Peyer's patch (tissue), 4 donors: ENCODE measurements around the gene SLC35F4. TPM values are rescaled to one million over a fixed set of nuclear protein-coding genes. Genes with fewer than 3 reads are reported as not detected.

Experiments
- DNase-seq, 3 donors: peaks; one replicate each; pipeline ENCODE4 v3.0.0-alpha.2; 2017 to 2019
- H3K27ac ChIP-seq, 4 donors: fragments of 200-600 bp; sonication (generic); one replicate each; pipeline ENCODE4 v1.5.1; 2016 to 2019
- H3K27me3 ChIP-seq, 2 donors: fragments of 200-600 bp; sonication (generic); one replicate each; pipeline ENCODE4 v1.5.1; 2019
- H3K36me3 ChIP-seq, 3 donors: fragments of 200-600 bp; sonication (generic); one replicate each; pipeline ENCODE4 v1.5.1; 2016 to 2019
- H3K4me1 ChIP-seq, 4 donors: fragments of 200-600 bp; sonication (generic); one replicate each; pipeline ENCODE4 v1.5.1; 2016 to 2019
- H3K4me3 ChIP-seq, 4 donors: fragments of 200-600 bp; sonication (generic); 1 replicate in 3 of 4; 2 replicates in 1 of 4; pipeline ENCODE4 v1.5.1; 2016 to 2019; ENCODE audit warnings: mild to moderate bottlenecking in 1 of 4
- H3K9me3 ChIP-seq, 4 donors: fragments of 200-600 bp; sonication (generic); one replicate each; pipeline ENCODE4 v1.5.1; 2016 to 2019; ENCODE audit warnings: mild to moderate bottlenecking in 1 of 4
- POLR2A ChIP-seq, 2 donors: fragments of 450-650 bp; IDR thresholded peaks; one replicate each; pipeline ENCODE4 v1.5.1; 2017; ENCODE audit warnings: antibody characterized with exemption in 2 of 2, mild to moderate bottlenecking in 2 of 2, moderate library complexity in 2 of 2
- total RNA-seq, 4 donors: library from RNA; depleted of rRNA; stranded (reverse); fragments of >200 nt; gene quantifications; one replicate each; pipeline ENCODE4 v1.1.0, GENCODE V29; 2016
- TF ChIP-seq, protein P1 (sequence below), 6 experiments: fragments of 450-650 bp in 4 of 6; fragments of 200-600 bp in 2 of 6; sonication (generic) in 1 of 6; IDR thresholded peaks; one replicate each; pipeline ENCODE4 v1.5.1; 2017 to 2019; ENCODE audit warnings: antibody characterized with exemption in 6 of 6, mild to moderate bottlenecking in 3 of 6, moderate library complexity in 1 of 6

Gene SLC35F4
- not detected for total RNA-seq

DNA sequence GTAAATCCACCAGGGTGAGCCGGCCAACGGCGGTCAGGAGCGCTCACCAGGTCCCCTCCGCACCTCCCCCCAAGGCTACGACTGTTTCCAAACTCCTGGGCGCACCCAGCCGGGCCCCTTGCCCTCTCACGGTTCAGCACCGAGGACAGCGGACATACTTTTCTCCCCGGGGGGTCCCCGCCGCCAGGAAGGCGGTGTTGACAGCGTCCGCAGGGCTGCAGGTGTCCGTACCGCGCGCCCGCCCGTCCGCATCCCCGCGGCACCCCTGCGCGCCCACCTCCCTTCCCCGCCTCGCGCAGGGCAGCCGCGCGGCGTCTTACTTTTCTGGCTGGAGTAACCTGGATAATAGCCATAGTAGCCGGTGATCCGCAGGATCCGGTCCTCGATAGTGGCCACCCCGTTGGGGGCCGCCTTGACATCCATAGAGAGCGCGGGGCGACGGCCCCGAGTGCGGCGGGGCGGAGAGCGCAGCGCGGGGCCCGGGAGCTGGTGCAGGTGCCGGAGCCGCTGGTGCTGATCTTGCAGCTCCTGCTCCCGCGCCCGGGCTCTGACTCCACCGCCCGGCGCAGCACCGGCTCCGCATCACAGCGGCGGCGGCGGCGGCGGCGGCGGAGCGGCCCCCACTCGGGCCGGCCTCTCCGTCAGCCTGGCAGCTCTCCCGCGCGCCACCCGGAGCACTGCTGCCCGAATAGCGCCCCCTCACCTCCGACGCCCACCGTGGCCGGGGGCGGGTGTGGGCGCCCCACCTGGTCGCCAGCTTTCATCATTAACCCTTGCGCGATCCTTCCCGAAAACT is at the start of gene SLC35F4:
Gene SLC35F4, minus strand, starts transcription at position 690 of the 796 bp plus-strand sequence.
- no peak for DNase-seq
- Histone ChIP-seq H3K36me3 (no peaks in the 10 kb centered on the region), H3K4me1 (peaks cover 0 to 7% (median 0%) of the 10 kb centered on the region in 4 donors), H3K9me3 (no peaks in the 10 kb centered on the region), H3K27ac (no peak within 1 kb of the TSS), H3K27me3 (peaks cover 0 to 16% of the 10 kb centered on the region in 2 donors), H3K4me3 (peak within 1 kb of the TSS in 1 of 4 donors; percentile 12)
- TF ChIP-seq, protein P1, sequence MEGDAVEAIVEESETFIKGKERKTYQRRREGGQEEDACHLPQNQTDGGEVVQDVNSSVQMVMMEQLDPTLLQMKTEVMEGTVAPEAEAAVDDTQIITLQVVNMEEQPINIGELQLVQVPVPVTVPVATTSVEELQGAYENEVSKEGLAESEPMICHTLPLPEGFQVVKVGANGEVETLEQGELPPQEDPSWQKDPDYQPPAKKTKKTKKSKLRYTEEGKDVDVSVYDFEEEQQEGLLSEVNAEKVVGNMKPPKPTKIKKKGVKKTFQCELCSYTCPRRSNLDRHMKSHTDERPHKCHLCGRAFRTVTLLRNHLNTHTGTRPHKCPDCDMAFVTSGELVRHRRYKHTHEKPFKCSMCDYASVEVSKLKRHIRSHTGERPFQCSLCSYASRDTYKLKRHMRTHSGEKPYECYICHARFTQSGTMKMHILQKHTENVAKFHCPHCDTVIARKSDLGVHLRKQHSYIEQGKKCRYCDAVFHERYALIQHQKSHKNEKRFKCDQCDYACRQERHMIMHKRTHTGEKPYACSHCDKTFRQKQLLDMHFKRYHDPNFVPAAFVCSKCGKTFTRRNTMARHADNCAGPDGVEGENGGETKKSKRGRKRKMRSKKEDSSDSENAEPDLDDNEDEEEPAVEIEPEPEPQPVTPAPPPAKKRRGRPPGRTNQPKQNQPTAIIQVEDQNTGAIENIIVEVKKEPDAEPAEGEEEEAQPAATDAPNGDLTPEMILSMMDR (IDR thresholded peaks at IDR 0.05), result no peak
- no peak for TF ChIP-seq POLR2A (IDR thresholded peaks at IDR 0.05)

DNA sequence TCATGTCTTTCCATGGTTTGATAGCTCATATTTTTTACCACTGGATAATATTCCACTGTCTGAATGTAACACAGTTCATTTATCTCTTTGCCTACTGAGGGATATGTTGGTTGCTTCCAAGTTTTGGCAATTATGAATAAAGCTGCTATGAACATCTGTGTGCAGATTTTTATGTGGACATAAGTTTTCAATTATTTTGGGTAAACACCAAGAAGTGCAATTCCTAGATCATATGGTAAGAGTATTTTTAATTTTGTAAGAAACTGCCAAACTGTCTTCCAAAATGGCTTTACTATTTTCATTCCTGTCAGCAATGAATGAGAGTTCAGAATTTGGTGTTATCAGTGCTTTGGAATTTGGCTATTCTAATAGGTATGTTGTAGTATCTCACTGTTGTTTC is 43.7 kb upstream of the SLC35F4 start:
- Histone ChIP-seq H3K4me1 (no peaks in the 10 kb centered on the region), H3K9me3 (no peaks in the 10 kb centered on the region), H3K27ac (no peak overlapping the region), H3K36me3 (no peaks in the 10 kb centered on the region), H3K27me3 (no peaks in the 10 kb centered on the region), H3K4me3 (no peak overlapping the region)
- DNase-seq, result no peak
- TF ChIP-seq, protein P1 (IDR thresholded peaks at IDR 0.05), result no peak
- no peak for TF ChIP-seq POLR2A (IDR thresholded peaks at IDR 0.05)

DNA sequence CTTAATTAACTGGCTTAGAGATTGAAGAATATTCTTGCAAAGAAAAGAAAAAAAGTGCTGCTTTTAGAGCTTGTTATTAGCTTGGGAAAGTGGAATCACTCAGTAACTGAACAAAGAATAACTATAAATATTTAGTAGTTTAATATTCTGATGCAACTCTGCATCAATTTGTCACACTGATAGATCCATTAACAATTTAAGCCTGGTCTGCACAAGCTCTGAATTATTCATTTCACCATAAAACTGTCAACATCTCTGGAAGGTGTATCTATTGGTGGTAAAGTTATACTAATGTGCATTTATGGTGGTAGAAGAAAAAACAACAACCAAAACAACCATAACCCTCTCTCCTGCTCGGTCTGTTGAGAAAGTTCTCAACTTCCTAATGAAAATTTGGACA is 38.1 kb upstream of the SLC35F4 start:
- H3K36me3 ChIP-seq, result no peaks in the 10 kb centered on the region
- TF ChIP-seq, protein P1 (IDR thresholded peaks at IDR 0.05), result no peak
- TF ChIP-seq POLR2A (IDR thresholded peaks at IDR 0.05), result no peak
- no peak overlapping the region for H3K4me3 ChIP-seq
- H3K27me3 ChIP-seq, result no peaks in the 10 kb centered on the region
- no peaks in the 10 kb centered on the region for H3K9me3 ChIP-seq
- DNase-seq, result no peak
- no peaks in the 10 kb centered on the region for H3K4me1 ChIP-seq
- H3K27ac ChIP-seq, result no peak overlapping the region

DNA sequence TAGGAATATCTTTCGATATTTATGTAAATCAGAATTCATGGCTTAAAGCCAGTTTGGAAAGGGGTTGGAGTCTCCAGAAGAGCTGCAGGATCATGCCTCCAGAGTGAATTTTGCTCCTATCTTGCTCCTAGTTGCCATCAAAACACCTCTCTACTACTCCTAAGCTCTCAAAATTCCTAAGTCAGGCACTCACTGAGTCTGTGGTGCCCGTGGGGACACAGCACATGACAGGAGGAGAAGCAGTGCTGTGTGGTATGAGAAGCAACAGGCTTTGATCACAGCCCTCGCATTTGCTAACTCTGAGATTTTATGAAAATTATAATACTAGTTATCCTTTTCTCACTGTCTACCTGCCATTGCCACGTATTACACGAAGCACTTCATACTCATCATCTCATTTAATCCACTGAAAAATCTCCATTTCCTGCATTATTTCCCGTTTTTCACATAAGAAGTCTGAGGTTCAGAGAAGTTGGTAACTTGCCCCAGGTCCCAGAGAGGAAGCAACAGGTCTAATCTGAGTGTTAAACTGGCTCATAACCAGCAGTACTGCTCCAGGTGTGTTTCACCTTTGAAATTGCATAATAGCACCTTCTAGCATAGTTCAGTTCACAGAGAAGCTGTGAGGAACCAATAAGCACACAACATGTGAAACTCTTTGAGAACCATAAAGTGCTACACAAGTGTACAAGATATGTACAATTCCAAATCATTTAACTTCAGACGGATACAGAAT is 33.1 kb upstream of the SLC35F4 start:
- Histone ChIP-seq H3K36me3 (no peaks in the 10 kb centered on the region), H3K27ac (no peak overlapping the region), H3K4me1 (no peaks in the 10 kb centered on the region), H3K27me3 (no peaks in the 10 kb centered on the region), H3K4me3 (no peak overlapping the region), H3K9me3 (no peaks in the 10 kb centered on the region)
- DNase-seq, result no peak
- no peak for TF ChIP-seq POLR2A (IDR thresholded peaks at IDR 0.05)
- TF ChIP-seq, protein P1 (IDR thresholded peaks at IDR 0.05), result no peak

DNA sequence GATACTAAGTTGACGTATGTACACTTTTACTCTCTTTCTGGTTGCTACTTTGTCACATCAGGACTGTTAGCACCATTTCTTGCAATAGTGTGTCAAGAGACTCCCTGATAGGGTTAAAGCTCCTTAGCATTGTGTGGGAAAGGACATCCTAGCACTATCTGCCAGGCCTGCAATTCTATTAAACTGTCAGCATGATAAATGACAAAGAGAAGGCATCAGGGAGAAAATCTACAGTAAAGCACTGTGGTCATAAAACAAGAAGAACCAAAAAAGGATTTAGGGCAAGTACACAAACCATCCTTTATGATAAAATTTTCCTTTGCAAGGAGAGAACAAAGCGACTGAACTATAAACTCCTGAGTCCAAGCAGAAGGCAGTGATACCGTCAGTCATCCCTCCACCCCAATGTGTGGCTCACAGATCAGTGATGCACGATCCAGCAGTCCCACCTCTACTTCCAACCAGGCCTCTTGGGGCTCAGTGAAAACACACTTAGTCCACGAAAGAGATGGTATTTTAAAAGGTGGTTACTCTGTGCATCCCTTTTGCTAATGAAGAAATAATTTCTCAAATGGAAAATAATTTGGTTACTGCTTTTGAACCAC is 31.4 kb upstream of the SLC35F4 start:
- DNase-seq, result no peak
- no peak overlapping the region for H3K27ac ChIP-seq
- no peak for TF ChIP-seq POLR2A (IDR thresholded peaks at IDR 0.05)
- no peaks in the 10 kb centered on the region for H3K27me3 ChIP-seq
- no peaks in the 10 kb centered on the region for H3K9me3 ChIP-seq
- H3K4me3 ChIP-seq, result no peak overlapping the region
- no peaks in the 10 kb centered on the region for H3K36me3 ChIP-seq
- H3K4me1 ChIP-seq, result no peaks in the 10 kb centered on the region

DNA sequence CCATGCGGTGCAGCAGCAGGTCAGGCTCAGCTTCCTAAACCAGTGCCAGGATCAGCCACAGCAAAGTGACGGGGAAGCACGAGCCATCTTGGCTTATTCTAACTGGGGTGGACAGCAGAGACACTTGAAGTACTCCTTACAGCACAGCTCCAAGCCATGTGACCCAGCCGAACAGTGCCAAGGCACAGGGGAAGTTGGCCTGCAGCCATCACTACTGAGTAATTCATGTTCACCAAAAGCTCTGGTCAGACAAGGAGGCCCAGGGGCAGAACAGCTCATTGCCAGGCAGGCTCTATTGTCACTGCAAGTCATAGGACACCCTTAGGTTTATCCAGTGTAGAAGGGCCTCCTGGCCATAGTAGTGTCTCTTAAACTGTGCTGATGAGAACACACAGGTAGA is 23.4 kb upstream of the SLC35F4 start:
- no peaks in the 10 kb centered on the region for H3K4me1 ChIP-seq
- no peak overlapping the region for H3K27ac ChIP-seq
- DNase-seq, result no peak
- TF ChIP-seq, protein P1 (IDR thresholded peaks at IDR 0.05), result no peak
- no peak for TF ChIP-seq POLR2A (IDR thresholded peaks at IDR 0.05)
- no peak overlapping the region for H3K4me3 ChIP-seq
- no peaks in the 10 kb centered on the region for H3K36me3 ChIP-seq
- no peaks in the 10 kb centered on the region for H3K27me3 ChIP-seq
- H3K9me3 ChIP-seq, result no peaks in the 10 kb centered on the region
